Measurements from ENCODE around the gene ACO1. TPM values are rescaled to one million over a fixed set of nuclear protein-coding genes. Genes with fewer than 3 reads are reported as not detected.

ACO1 gene
- total RNA-seq, 1 donor from 2014 or later = 30.6 TPM

DNA sequence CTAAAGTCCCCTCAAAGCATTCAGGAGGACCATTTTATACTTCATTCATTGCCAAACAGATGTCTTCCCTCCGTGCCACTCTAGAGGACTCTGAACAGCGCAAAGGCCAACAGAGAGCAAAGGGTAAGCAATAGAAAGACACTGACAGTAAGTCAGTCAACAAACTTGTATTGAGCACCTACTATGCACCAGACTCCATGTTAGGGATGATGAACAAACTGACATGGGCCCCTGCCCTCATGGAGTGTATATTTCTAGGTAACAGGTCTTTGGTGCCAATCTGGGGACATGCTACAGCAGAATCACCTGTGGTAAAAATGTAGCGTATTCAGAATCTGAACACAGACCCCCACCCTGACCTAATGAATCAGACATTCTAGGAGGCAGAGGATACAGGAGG is 3.5 kb upstream of the ACO1 start:
- peaks cover 2% of the 10 kb centered on the region for H3K27me3 Mint-ChIP-seq (ENCODE audit: unreplicated experiment)
- no peaks in the 10 kb centered on the region for H3K9me3 Mint-ChIP-seq (ENCODE audit: unreplicated experiment)
- no peak overlapping the region for H3K4me3 Mint-ChIP-seq (ENCODE audit: unreplicated experiment)
- H3K36me3 Mint-ChIP-seq (ENCODE audit: low read depth, unreplicated experiment) = no peaks in the 10 kb centered on the region
- H3K27ac Mint-ChIP-seq (ENCODE audit: unreplicated experiment) = no peak overlapping the region
- H3K4me1 Mint-ChIP-seq (ENCODE audit: unreplicated experiment) = peaks cover 12% of the 10 kb centered on the region
- TF ChIP-seq, protein P1, sequence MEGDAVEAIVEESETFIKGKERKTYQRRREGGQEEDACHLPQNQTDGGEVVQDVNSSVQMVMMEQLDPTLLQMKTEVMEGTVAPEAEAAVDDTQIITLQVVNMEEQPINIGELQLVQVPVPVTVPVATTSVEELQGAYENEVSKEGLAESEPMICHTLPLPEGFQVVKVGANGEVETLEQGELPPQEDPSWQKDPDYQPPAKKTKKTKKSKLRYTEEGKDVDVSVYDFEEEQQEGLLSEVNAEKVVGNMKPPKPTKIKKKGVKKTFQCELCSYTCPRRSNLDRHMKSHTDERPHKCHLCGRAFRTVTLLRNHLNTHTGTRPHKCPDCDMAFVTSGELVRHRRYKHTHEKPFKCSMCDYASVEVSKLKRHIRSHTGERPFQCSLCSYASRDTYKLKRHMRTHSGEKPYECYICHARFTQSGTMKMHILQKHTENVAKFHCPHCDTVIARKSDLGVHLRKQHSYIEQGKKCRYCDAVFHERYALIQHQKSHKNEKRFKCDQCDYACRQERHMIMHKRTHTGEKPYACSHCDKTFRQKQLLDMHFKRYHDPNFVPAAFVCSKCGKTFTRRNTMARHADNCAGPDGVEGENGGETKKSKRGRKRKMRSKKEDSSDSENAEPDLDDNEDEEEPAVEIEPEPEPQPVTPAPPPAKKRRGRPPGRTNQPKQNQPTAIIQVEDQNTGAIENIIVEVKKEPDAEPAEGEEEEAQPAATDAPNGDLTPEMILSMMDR (IDR thresholded peaks at IDR 0.05; ENCODE audit: unreplicated experiment) = no peak
- no peak for DNase-seq (ENCODE audit: low spot score)

DNA sequence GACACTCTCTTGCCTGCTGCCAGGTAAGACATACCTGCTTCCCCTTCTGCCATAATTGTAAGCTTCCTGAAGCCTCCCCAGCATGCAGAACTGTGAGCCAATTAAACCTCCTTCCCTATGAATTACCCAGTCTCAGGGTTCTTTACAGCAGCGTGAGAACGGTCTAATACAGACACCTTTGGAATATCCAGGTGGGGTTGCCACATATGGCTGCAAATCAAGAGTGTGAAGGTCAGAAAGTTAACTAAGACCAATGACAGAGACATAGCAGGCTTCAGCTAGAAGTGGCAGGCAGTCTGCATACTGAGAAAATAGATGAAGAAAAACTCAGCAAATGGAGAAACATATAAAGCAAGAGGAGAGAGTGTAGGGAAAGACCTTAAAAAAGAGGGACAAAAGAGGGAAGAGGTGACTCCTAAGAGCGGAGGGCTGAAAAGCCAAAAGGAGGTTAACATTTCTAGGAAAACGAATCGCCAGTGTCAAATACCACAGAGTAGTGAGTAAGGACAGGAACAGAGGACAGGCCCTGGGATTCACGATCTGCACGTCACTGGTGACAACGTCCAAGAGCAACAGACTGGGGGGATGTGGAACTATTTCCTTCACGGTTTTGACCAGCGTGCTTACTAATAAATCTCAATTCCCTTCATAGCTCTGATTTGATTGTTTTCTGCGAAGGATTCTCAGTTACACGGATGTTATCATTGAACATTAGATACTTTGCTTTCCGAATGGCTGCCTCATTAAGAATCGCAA is 1.7 kb upstream of the ACO1 start:
- DNase-seq (ENCODE audit: low spot score) = no peak
- Mint-ChIP-seq H3K4me3 (ENCODE audit: unreplicated experiment) (no peak overlapping the region), H3K27me3 (ENCODE audit: unreplicated experiment) (peaks cover 2% of the 10 kb centered on the region), H3K4me1 (ENCODE audit: unreplicated experiment) (peaks cover 16% of the 10 kb centered on the region), H3K9me3 (ENCODE audit: unreplicated experiment) (no peaks in the 10 kb centered on the region), H3K36me3 (ENCODE audit: low read depth, unreplicated experiment) (no peaks in the 10 kb centered on the region), H3K27ac (ENCODE audit: unreplicated experiment) (no peak overlapping the region)
- TF ChIP-seq, protein P1 (IDR thresholded peaks at IDR 0.05; ENCODE audit: unreplicated experiment) = no peak

DNA sequence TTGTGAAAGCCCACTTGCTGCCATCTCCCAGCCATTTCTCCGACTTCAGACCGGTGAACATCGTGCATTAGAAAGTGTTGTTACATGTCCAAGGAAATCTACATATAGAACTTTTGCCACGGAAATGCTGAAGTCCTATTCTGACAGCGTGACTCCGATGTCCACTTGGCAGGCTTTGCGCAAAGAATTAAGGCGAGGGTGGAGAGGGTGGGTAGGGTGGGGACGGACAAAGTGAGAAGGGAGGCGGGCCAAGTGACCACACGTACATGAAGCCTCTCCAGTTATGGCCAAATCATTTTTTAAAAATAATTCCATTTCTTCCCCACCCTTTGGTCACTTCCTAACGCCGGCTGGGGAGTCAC is 460 bp upstream of the ACO1 start:
- Mint-ChIP-seq H3K4me3 (ENCODE audit: unreplicated experiment) (peak overlapping the region; percentile 90), H3K36me3 (ENCODE audit: low read depth, unreplicated experiment) (no peaks in the 10 kb centered on the region), H3K4me1 (ENCODE audit: unreplicated experiment) (peaks cover 12% of the 10 kb centered on the region), H3K27me3 (ENCODE audit: unreplicated experiment) (peaks cover 2% of the 10 kb centered on the region), H3K27ac (ENCODE audit: unreplicated experiment) (no peak overlapping the region), H3K9me3 (ENCODE audit: unreplicated experiment) (no peaks in the 10 kb centered on the region)
- TF ChIP-seq, protein P1 (IDR thresholded peaks at IDR 0.05; ENCODE audit: unreplicated experiment) = no peak
- DNase-seq (ENCODE audit: low spot score) = no peak

DNA sequence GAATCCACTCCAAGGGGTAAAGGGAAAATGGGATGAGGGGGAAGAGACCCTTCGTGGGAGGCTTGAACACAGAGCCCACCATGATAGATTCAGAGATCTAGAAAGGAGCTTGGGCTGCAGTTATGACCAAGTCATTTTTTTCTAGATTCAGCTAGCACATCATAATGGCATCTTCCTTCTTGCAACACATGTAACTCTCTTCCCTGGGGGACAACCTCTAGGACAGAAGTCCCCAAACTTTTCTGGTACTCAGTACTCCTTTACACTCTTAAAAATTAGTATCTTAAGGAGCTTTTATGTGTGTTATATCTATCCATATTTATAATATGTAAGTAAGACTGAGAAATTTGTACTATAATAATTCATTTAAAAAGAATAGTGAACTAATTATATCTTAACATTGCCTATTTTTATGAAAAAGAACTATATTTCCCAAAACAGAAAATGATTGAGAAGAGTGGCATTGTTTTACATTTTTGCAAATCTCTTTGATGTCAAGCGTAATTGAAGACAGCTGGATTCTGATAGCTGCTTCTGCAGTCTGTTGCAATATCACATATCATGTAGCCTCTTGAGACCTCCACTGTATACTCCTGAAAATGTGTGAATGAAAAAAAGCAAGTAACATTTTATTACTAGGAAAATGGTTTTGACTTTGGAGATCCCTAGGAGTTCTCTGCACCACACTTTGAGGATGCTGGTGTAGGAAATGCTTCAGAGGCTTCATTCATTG is 875 bp downstream of the ACO1 start:
- H3K36me3 Mint-ChIP-seq (ENCODE audit: low read depth, unreplicated experiment) = no peaks in the 10 kb centered on the region
- no peaks in the 10 kb centered on the region for H3K9me3 Mint-ChIP-seq (ENCODE audit: unreplicated experiment)
- no peak overlapping the region for H3K27ac Mint-ChIP-seq (ENCODE audit: unreplicated experiment)
- TF ChIP-seq, protein P1 (IDR thresholded peaks at IDR 0.05; ENCODE audit: unreplicated experiment) = no peak
- H3K4me3 Mint-ChIP-seq (ENCODE audit: unreplicated experiment) = peak overlapping the region; percentile 93
- DNase-seq (ENCODE audit: low spot score) = no peak
- peaks cover 9% of the 10 kb centered on the region for H3K4me1 Mint-ChIP-seq (ENCODE audit: unreplicated experiment)
- H3K27me3 Mint-ChIP-seq (ENCODE audit: unreplicated experiment) = peaks cover 2% of the 10 kb centered on the region

DNA sequence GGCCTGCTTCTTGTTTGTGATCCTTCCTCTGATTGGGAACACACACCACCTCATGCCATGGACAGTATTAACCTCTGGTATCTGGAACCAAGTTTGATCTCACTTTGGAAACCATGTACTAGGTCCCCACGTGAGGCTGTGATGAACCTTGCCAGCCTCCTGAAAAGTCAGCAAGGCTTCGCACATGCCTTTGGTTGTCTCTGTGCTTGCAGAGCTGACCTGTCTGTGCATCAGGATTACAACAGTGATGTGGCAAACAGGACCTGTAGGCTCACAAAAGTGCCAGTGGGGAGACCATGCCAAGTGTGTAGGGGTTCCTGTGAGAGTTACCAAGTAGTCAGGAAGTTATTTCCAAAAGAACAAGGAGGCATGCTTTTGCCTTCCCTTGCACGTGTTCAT is 1.4 kb downstream of the ACO1 start:
- Mint-ChIP-seq H3K4me1 (ENCODE audit: unreplicated experiment) (peaks cover 9% of the 10 kb centered on the region), H3K36me3 (ENCODE audit: low read depth, unreplicated experiment) (no peaks in the 10 kb centered on the region), H3K27me3 (ENCODE audit: unreplicated experiment) (peaks cover 2% of the 10 kb centered on the region), H3K4me3 (ENCODE audit: unreplicated experiment) (no peak overlapping the region), H3K9me3 (ENCODE audit: unreplicated experiment) (no peaks in the 10 kb centered on the region), H3K27ac (ENCODE audit: unreplicated experiment) (no peak overlapping the region)
- TF ChIP-seq, protein P1 (IDR thresholded peaks at IDR 0.05; ENCODE audit: unreplicated experiment) = no peak
- DNase-seq (ENCODE audit: low spot score) = no peak
